HepG2 (cell line): ENCODE results near the gene SNX13. TPM values are rescaled to one million over a fixed set of nuclear protein-coding genes. Genes with fewer than 3 reads are reported as not detected.

Experiments used
- ATAC-seq: fragments of 200-7000 bp; cut with Tn5 transposase; 3 replicates; pipeline ENCODE4 v1.9.1; 2020; ENCODE audit warnings: mild to moderate bottlenecking, moderate library complexity
- BruUV-seq: library from RNA; stranded (reverse); fragments of 400-500 nt; replicated peaks from 2 replicates; lab custom pipeline; 2021; lab: Mats Ljungman, UMichigan
- CTCF ChIA-PET: fragments of 300-600 bp; formaldehyde crosslinking; extraction: SDS; loops from one replicate; lab custom pipeline; 2021; ENCODE audit warnings: low total read pairs, inconsistent platforms, low intra/inter-chr PET ratio; lab: Yijun Ruan, JAX
- POLR2A ChIA-PET: fragments of 350-600 bp; sonication (Branson Sonifier 250); formaldehyde crosslinking; loops from one replicate; lab custom pipeline; 2020; ENCODE audit warnings: antibody characterized with exemption, inconsistent platforms; lab: Yijun Ruan, JAX
- DNase-seq: peaks from one replicate; pipeline ENCODE4 v3.0.0-alpha.2; 2015; ENCODE audit warnings: low spot score
- FAIRE-seq: peaks from 3 replicates; lab custom pipeline; 2011; peaks lifted over from hg19 to GRCh38; lab: Jason Lieb, UNC
- H2AFZ ChIP-seq: one replicate; pipeline ENCODE4 v1.6.1; 2011; ENCODE audit warnings: low read length, inconsistent platforms
- H3K27ac ChIP-seq: fragments of 300-600 bp; 3 replicates; pipeline ENCODE4 v1.8.0; 2011; ENCODE audit warnings: mixed run types, mild to moderate bottlenecking, mixed read lengths, low read length, inconsistent platforms; ENCODE audit not compliant: insufficient read depth; ENCODE audit errors: extremely low read length
- H3K27me3 ChIP-seq, 2 experiments: fragments of 200-600 bp in 1 of 2; 2 replicates in 1 of 2; 3 replicates in 1 of 2; pipeline versions ENCODE4 v1.6.0 to v1.8.0; 2011; ENCODE audit warnings: low read length in 2 of 2, mild to moderate bottlenecking in 2 of 2, moderate library complexity in 2 of 2, inconsistent platforms in 1 of 2; ENCODE audit not compliant: insufficient read depth in 2 of 2, control insufficient read depth in 1 of 2
- H3K36me3 ChIP-seq, 2 experiments: fragments of 200-600 bp in 1 of 2; replicated peaks in 1 of 2; 2 replicates in 1 of 2; 3 replicates in 1 of 2; pipeline versions ENCODE4 v1.5.1 to v1.8.0; 2011; ENCODE audit warnings: low read length in 2 of 2, inconsistent platforms in 1 of 2; ENCODE audit not compliant: insufficient read depth in 2 of 2, control insufficient read depth in 1 of 2
- H3K4me1 ChIP-seq: 2 replicates; pipeline ENCODE4 v1.5.1; 2012; ENCODE audit warnings: low read length, inconsistent platforms; ENCODE audit not compliant: insufficient read depth
- H3K4me2 ChIP-seq: 2 replicates; pipeline ENCODE4 v1.6.0; 2011; ENCODE audit warnings: low read depth, low read length, inconsistent platforms
- H3K4me3 ChIP-seq, 3 experiments: fragments of 200-600 bp in 1 of 3; sonication (generic), shearing (Covaris generic) in 1 of 3; replicated peaks in 1 of 3; 2 replicates each; pipeline ENCODE4 v1.5.1; 2011 to 2016; ENCODE audit warnings: low read length in 3 of 3, inconsistent platforms in 2 of 3, low read depth in 2 of 3, mild to moderate bottlenecking in 2 of 3, control low read depth in 1 of 3, mixed read lengths in 1 of 3; ENCODE audit not compliant: insufficient read depth in 1 of 3
- H3K79me2 ChIP-seq: one replicate; pipeline ENCODE4 v1.6.1; 2011; ENCODE audit warnings: low read length, inconsistent platforms; ENCODE audit not compliant: insufficient read depth
- H3K9ac ChIP-seq: 2 replicates; pipeline ENCODE4 v1.6.0; 2011; ENCODE audit warnings: mild to moderate bottlenecking, low read depth, low read length, inconsistent platforms; ENCODE audit not compliant: insufficient read depth
- H3K9me3 ChIP-seq: 2 replicates; pipeline ENCODE4 v1.5.1; 2012; ENCODE audit warnings: mild to moderate bottlenecking, low read length
- H4K20me1 ChIP-seq: 2 replicates; pipeline ENCODE4 v1.6.0; 2011; ENCODE audit warnings: inconsistent platforms, mild to moderate bottlenecking, low read length, moderate library complexity; ENCODE audit not compliant: insufficient read depth
- FOXA3 ChIP-seq: IDR thresholded peaks from 2 replicates; pipeline ENCODE4 v1.6.1; 2016; ENCODE audit warnings: missing genetic modification reagents, missing compliant biosample characterization
- HCFC1 ChIP-seq: fragments of 150-350 bp; IDR thresholded peaks from 2 replicates; pipeline ENCODE4 v1.6.1; 2014; ENCODE audit warnings: low read depth, low read length
- HMGA1 ChIP-seq: sonication (generic); formaldehyde crosslinking; conservative IDR thresholded peaks from 2 replicates; pipeline ENCODE4 v1.4.0; 2020; ENCODE audit warnings: missing genetic modification reagents
- IKZF1 ChIP-seq: fragments of 450-650 bp; IDR thresholded peaks from 2 replicates; pipeline ENCODE4 v1.7.1; 2016
- MEIS1 ChIP-seq: sonication (generic); formaldehyde crosslinking; IDR thresholded peaks from 2 replicates; pipeline ENCODE4 v1.9.0; 2021; ENCODE audit warnings: mild to moderate bottlenecking, missing genetic modification reagents, moderate library complexity, borderline replicate concordance
- REL ChIP-seq: sonication (generic); formaldehyde crosslinking; conservative IDR thresholded peaks from 2 replicates; pipeline ENCODE4 v1.8.0; 2022; ENCODE audit warnings: mild to moderate bottlenecking, missing genetic modification reagents, moderate library complexity
- SOX6 ChIP-seq, 2 experiments: fragments of 450-650 bp in 1 of 2; sonication (generic) in 1 of 2; formaldehyde crosslinking in 1 of 2; IDR thresholded peaks; 2 replicates each; pipeline versions ENCODE4 v1.4.0 to v1.6.1; 2017 to 2020; ENCODE audit warnings: antibody characterized with exemption in 1 of 2, mild to moderate bottlenecking in 1 of 2, missing genetic modification reagents in 1 of 2
- ZNF138 ChIP-seq: sonication (generic); formaldehyde crosslinking; IDR thresholded peaks from 2 replicates; pipeline ENCODE4 v1.5.0; 2020; ENCODE audit warnings: mild to moderate bottlenecking, low read depth, missing genetic modification reagents
- ZNF383 ChIP-seq: sonication (generic); formaldehyde crosslinking; IDR thresholded peaks from 2 replicates; pipeline ENCODE4 v1.4.0; 2020; ENCODE audit warnings: missing genetic modification reagents, mild to moderate bottlenecking, borderline replicate concordance
- in situ Hi-C: cut with HindIII; loops from 2 replicates; pipeline ENCODE4 v1.10.0; 2017; ENCODE audit warnings: low pct_unique_long_range_greater_than_20kb; ENCODE audit not compliant: extremely low pct_ligation_motif_present
- intact Hi-C: fragments of 100-400 bp; cut with micrococcal nuclease; formaldehyde crosslinking; loops from one replicate; pipeline ENCODE4 v1.10.0; 2022; ENCODE audit not compliant: unreplicated experiment
- polyA plus RNA-seq, 8 experiments: library from polyadenylated mRNA; depleted of rRNA in 3 of 8; stranded (reverse) in 7 of 8; unstranded in 1 of 8; fragments of >200 nt; fragmentation: Illumina TruSeq in 4 of 8; extraction: Trizol in 4 of 8; gene quantifications; 2 replicates each; pipeline versions ENCODE4 v1.2.1 to v1.2.3, GENCODE V29; 2011 to 2016; ENCODE audit warnings: low read depth in 4 of 8, missing spikeins in 1 of 8, mixed read lengths in 1 of 8; ENCODE audit not compliant: insufficient read depth in 1 of 8
- total RNA-seq, 5 experiments: library from RNA; depleted of rRNA; stranded (reverse); fragments of >200 nt; fragmentation: Illumina TruSeq; extraction: Trizol; gene quantifications; 2 replicates each; pipeline ENCODE4 v1.2.3, GENCODE V29; 2016; ENCODE audit warnings: low read depth in 1 of 5
- TF ChIP-seq, protein P1 (sequence below), 2 experiments: IDR thresholded peaks; 2 replicates each; pipeline ENCODE4 v1.6.1; 2011 to 2012; ENCODE audit warnings: low read length in 2 of 2, borderline replicate concordance in 1 of 2, low read depth in 1 of 2, mild to moderate bottlenecking in 1 of 2, moderate library complexity in 1 of 2
- TF ChIP-seq, protein P2 (sequence below): sonication (generic); formaldehyde crosslinking; conservative IDR thresholded peaks from 2 replicates; pipeline ENCODE4 v1.8.0; 2022; ENCODE audit warnings: mild to moderate bottlenecking, moderate library complexity, missing genetic modification reagents

SNX13 gene
- total and polyA plus RNA-seq, 2 of the 13 experiments (the other 11 are each of a cell fraction or from before 2014, with no cell fraction given): 14.3 to 32.3 TPM

DNA sequence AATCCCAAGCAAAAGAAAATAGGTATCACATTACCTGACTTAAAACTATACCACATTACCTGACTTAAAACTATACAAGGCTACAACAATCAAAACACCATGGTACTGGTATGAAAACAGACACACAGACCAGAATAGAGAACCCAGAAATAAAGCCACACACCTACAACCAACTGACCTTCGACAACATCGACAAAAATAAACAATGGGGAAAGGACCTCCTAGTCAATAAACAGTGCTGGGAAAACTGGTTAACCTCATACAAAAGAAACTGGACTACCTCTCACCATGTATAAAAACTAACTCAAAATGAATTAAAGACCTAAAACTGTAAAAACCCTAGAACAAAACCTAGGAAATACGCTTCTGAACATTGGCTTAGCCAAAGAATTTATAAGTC lies 22.5 kb downstream of the SNX13 start (continued):
- TF ChIP-seq FOXA3 (peak; percentile 36), SOX6 (IDR thresholded peaks at IDR 0.05) (no peak), SOX6 (CRISPR knock-in tag; IDR thresholded peaks at IDR 0.05) (peak; percentile 23; the same call in 1 of the 2 replicates)

DNA sequence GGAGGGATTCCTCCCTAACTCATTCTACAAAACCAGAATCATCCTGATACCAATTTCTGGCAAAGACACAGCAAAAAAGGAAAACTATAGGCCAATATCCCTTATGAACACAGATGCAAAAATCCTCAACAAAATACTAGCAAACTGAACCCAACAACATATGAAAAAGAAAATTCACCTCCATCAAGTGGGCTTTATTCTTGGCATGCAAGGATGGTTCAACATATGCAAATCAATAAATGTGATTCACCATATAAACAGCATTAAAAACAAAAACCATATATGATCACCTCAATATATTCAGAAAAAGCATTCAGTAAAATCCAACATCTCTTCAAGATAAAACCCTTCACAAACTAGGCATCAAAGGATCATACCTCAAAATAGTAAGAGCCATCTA lies 23.5 kb downstream of the SNX13 start:
- TF ChIP-seq IKZF1 (no peak), HCFC1 (no peak), REL (no peak), MEIS1 (CRISPR knock-in tag) (no peak), ZNF138 (CRISPR knock-in tag) (no peak), HMGA1 (no peak), ZNF383 (CRISPR knock-in tag) (no peak)
- TF ChIP-seq, protein P1, sequence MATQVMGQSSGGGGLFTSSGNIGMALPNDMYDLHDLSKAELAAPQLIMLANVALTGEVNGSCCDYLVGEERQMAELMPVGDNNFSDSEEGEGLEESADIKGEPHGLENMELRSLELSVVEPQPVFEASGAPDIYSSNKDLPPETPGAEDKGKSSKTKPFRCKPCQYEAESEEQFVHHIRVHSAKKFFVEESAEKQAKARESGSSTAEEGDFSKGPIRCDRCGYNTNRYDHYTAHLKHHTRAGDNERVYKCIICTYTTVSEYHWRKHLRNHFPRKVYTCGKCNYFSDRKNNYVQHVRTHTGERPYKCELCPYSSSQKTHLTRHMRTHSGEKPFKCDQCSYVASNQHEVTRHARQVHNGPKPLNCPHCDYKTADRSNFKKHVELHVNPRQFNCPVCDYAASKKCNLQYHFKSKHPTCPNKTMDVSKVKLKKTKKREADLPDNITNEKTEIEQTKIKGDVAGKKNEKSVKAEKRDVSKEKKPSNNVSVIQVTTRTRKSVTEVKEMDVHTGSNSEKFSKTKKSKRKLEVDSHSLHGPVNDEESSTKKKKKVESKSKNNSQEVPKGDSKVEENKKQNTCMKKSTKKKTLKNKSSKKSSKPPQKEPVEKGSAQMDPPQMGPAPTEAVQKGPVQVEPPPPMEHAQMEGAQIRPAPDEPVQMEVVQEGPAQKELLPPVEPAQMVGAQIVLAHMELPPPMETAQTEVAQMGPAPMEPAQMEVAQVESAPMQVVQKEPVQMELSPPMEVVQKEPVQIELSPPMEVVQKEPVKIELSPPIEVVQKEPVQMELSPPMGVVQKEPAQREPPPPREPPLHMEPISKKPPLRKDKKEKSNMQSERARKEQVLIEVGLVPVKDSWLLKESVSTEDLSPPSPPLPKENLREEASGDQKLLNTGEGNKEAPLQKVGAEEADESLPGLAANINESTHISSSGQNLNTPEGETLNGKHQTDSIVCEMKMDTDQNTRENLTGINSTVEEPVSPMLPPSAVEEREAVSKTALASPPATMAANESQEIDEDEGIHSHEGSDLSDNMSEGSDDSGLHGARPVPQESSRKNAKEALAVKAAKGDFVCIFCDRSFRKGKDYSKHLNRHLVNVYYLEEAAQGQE (IDR thresholded peaks at IDR 0.05; ENCODE audit: borderline replicate concordance in 1 of 2, low read depth in 1 of 2, low read length in 2 of 2): no peak
- TF ChIP-seq, protein P2, sequence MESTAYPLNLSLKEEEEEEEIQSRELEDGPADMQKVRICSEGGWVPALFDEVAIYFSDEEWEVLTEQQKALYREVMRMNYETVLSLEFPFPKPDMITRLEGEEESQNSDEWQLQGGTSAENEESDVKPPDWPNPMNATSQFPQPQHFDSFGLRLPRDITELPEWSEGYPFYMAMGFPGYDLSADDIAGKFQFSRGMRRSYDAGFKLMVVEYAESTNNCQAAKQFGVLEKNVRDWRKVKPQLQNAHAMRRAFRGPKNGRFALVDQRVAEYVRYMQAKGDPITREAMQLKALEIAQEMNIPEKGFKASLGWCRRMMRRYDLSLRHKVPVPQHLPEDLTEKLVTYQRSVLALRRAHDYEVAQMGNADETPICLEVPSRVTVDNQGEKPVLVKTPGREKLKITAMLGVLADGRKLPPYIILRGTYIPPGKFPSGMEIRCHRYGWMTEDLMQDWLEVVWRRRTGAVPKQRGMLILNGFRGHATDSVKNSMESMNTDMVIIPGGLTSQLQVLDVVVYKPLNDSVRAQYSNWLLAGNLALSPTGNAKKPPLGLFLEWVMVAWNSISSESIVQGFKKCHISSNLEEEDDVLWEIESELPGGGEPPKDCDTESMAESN (CRISPR knock-in tag): no peak
- POLR2A ChIA-PET: no interaction called here
- Histone ChIP-seq H3K4me2 (no peak overlapping the region), H3K27me3 (no peaks in the 10 kb centered on the region), H3K4me3 (no peak overlapping the region), H3K79me2 (peaks cover 86% of the 10 kb centered on the region), H3K9me3 (peaks cover 8% of the 10 kb centered on the region), H3K27ac (no peak overlapping the region), H3K9ac (no peak overlapping the region), H2AFZ (no peak overlapping the region), H3K4me1 (peaks cover 47% of the 10 kb centered on the region), H4K20me1 (peaks cover 9% of the 10 kb centered on the region; the same call in 1 of the 2 replicates), H3K36me3 (no peaks in the 10 kb centered on the region)
- no peak for ATAC-seq
- no TSS peak for BruUV-seq
- in situ Hi-C loops: no loop called here
- CTCF ChIA-PET: no interaction called here
- intact Hi-C loops: no loop called here
- no peak for DNase-seq
- FAIRE-seq: no peak
